Activated CD4-positive, alpha-beta T cell treated with anti-CD3 and anti-CD28 coated beads, Interleukin-2, amount 50 U/mL, for 4 hours (primary cell): Measurements from ENCODE around the gene CH25H.
A peak's percentile ranks its signal among the peaks of the same experiment; 100 is the strongest.
"Not testable (repeated sequence)": the region's sequence is repeated elsewhere in the genome, so short reads cannot be mapped to it uniquely, and the experiment has no call there.

Source experiments
- DNase-seq, 2 experiments: peaks; one replicate each; pipeline ENCODE4 v3.0.0-alpha.2; 2020

CH25H gene

GRCh38 chr10:89191301-89191700 lies 15.8 kb downstream of the CH25H start:
- DNase-seq = not testable (repeated sequence)

GRCh38 chr10:89189211-89189734 lies 17.8 kb downstream of the CH25H start:
- DNase-seq = no peak

GRCh38 chr10:89185658-89186057 lies 21.5 kb downstream of the CH25H start:
- no peak for DNase-seq

GRCh38 chr10:89184638-89185037 lies 22.5 kb downstream of the CH25H start:
- no peak for DNase-seq

- DNase-seq = no peak
Observed at GRCh38 chr10:89183571-89183970, 23.5 kb downstream of the CH25H start.

- no peak for DNase-seq
Observed at GRCh38 chr10:89182894-89183293, 24.2 kb downstream of the CH25H start.

GRCh38 chr10:89175816-89176215 lies 31.3 kb downstream of the CH25H start:
- DNase-seq = no peak

- DNase-seq = no peak
Observed at GRCh38 chr10:89173075-89173474, 34.0 kb downstream of the CH25H start.

GRCh38 chr10:89171996-89172395 lies 35.1 kb downstream of the CH25H start:
- DNase-seq = no peak

GRCh38 chr10:89171263-89171872 lies 35.7 kb downstream of the CH25H start:
- no peak for DNase-seq

- DNase-seq = not testable (repeated sequence)
Observed at GRCh38 chr10:89168354-89168900, 38.7 kb downstream of the CH25H start.

GRCh38 chr10:89167915-89168314 lies 39.2 kb downstream of the CH25H start:
- no peak for DNase-seq

- no peak for DNase-seq
Observed at GRCh38 chr10:89165923-89166322, 41.2 kb downstream of the CH25H start.

- no peak for DNase-seq
Observed at GRCh38 chr10:89164920-89165319, 42.2 kb downstream of the CH25H start.

- no peak for DNase-seq
Observed at GRCh38 chr10:89164080-89164479, 43.0 kb downstream of the CH25H start.

- DNase-seq = peak; percentile 33 to 46
Observed at GRCh38 chr10:89163265-89163995, 43.7 kb downstream of the CH25H start.

- DNase-seq = no peak
Observed at GRCh38 chr10:89162596-89162995, 44.5 kb downstream of the CH25H start.

- DNase-seq = no peak
Observed at GRCh38 chr10:89160339-89160738, 46.8 kb downstream of the CH25H start.

GRCh38 chr10:89159761-89160160 lies 47.4 kb downstream of the CH25H start:
- no peak for DNase-seq

- no peak for DNase-seq
Observed at GRCh38 chr10:89159316-89159715, 47.8 kb downstream of the CH25H start.

- no peak for DNase-seq
Observed at GRCh38 chr10:89158446-89158845, 48.7 kb downstream of the CH25H start.

- DNase-seq = no peak
Observed at GRCh38 chr10:89156161-89156835, 50.8 kb downstream of the CH25H start.
